ENCODE results near the gene CEP126. TPM values are rescaled to one million over a fixed set of nuclear protein-coding genes. Genes with fewer than 3 reads are reported as not detected.

Gene CEP126
- total and polyA plus RNA-seq, 2 donors (not counting 1 experiment from before 2014, with no cell fraction given): 4.7 to 6.4 TPM

- Histone ChIP-seq H3K27ac (ENCODE audit: insufficient read depth, low read length) (no peak overlapping the region), H3K9ac (ENCODE audit: insufficient read depth, low read length) (no peak overlapping the region), H3K4me2 (ENCODE audit: extremely low read depth, insufficient read depth, low read length) (no peak overlapping the region), H3K4me1 (ENCODE audit: control insufficient read depth, extremely low read depth, insufficient read depth, low read length) (peaks cover 9% of the 10 kb centered on the region), H3K9me3 (ENCODE audit: control insufficient read depth, insufficient read depth, low read depth, low read length) (no peaks in the 10 kb centered on the region), H3K79me2 (ENCODE audit: control insufficient read depth, insufficient read depth, low read length) (no peaks in the 10 kb centered on the region), H3K4me3 (replicated peaks in 1 of 4; ENCODE audit: control extremely low read depth in 1 of 4, insufficient read depth in 1 of 4, low read depth in 3 of 4, low read length in 4 of 4) (no peak overlapping the region), H3K36me3 (ENCODE audit: control insufficient read depth, insufficient read depth, low read length) (no peaks in the 10 kb centered on the region), H4K20me1 (ENCODE audit: control insufficient read depth, extremely low read depth, insufficient read depth, low read length) (no peaks in the 10 kb centered on the region), H3K27me3 (ENCODE audit: control insufficient read depth, insufficient read depth, low read length) (no peaks in the 10 kb centered on the region), H2AFZ (ENCODE audit: low read length) (no peak overlapping the region)
- DNase-seq (ENCODE audit: low read depth in 2 of 2): no peak
- TF ChIP-seq, protein P1, sequence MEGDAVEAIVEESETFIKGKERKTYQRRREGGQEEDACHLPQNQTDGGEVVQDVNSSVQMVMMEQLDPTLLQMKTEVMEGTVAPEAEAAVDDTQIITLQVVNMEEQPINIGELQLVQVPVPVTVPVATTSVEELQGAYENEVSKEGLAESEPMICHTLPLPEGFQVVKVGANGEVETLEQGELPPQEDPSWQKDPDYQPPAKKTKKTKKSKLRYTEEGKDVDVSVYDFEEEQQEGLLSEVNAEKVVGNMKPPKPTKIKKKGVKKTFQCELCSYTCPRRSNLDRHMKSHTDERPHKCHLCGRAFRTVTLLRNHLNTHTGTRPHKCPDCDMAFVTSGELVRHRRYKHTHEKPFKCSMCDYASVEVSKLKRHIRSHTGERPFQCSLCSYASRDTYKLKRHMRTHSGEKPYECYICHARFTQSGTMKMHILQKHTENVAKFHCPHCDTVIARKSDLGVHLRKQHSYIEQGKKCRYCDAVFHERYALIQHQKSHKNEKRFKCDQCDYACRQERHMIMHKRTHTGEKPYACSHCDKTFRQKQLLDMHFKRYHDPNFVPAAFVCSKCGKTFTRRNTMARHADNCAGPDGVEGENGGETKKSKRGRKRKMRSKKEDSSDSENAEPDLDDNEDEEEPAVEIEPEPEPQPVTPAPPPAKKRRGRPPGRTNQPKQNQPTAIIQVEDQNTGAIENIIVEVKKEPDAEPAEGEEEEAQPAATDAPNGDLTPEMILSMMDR (conservative IDR thresholded peaks at IDR 0.05 in 1 of 2, IDR thresholded peaks at IDR 0.05 in 1 of 2; ENCODE audit: low read depth in 1 of 2, low read length in 2 of 2): no peak
- no peak for TF ChIP-seq EZH2 (IDR thresholded peaks at IDR 0.05; ENCODE audit: low read length, missing control alignments)
Measured at GRCh38 chr11:101917226-101917625, 2.4 kb downstream of the CEP126 start.

DNA sequence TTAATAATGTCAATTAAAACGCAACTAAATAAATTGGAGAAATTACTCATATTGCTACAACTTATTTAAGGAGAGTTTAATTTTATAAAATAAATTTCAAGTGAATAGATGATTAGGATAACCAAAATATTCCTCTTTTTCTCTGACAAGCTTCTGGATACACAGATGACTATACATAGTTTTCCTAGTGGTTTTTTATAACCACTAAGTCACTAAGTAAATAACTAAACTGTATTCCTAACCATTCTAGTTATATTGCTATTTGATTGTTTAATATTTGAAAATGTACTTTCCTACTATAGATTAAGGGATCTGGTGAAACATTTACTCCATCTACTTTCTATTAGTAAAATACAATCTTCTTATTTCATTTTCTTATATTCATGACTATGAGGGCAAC is 6.2 kb downstream of the CEP126 start:
- H3K4me2 ChIP-seq (ENCODE audit: extremely low read depth, insufficient read depth, low read length): no peak overlapping the region
- no peaks in the 10 kb centered on the region for H3K9me3 ChIP-seq (ENCODE audit: control insufficient read depth, insufficient read depth, low read depth, low read length)
- no peak for DNase-seq (ENCODE audit: low read depth in 2 of 2)
- no peaks in the 10 kb centered on the region for H3K27me3 ChIP-seq (ENCODE audit: control insufficient read depth, insufficient read depth, low read length)
- no peaks in the 10 kb centered on the region for H3K36me3 ChIP-seq (ENCODE audit: control insufficient read depth, insufficient read depth, low read length)
- H3K27ac ChIP-seq (ENCODE audit: insufficient read depth, low read length): no peak overlapping the region
- TF ChIP-seq, protein P1 (conservative IDR thresholded peaks at IDR 0.05 in 1 of 2, IDR thresholded peaks at IDR 0.05 in 1 of 2; ENCODE audit: low read depth in 1 of 2, low read length in 2 of 2): no peak
- no peak for TF ChIP-seq EZH2 (IDR thresholded peaks at IDR 0.05; ENCODE audit: low read length, missing control alignments)
- H3K79me2 ChIP-seq (ENCODE audit: control insufficient read depth, insufficient read depth, low read length): no peaks in the 10 kb centered on the region
- no peaks in the 10 kb centered on the region for H4K20me1 ChIP-seq (ENCODE audit: control insufficient read depth, extremely low read depth, insufficient read depth, low read length)
- no peak overlapping the region for H3K4me3 ChIP-seq (replicated peaks in 1 of 4; ENCODE audit: control extremely low read depth in 1 of 4, insufficient read depth in 1 of 4, low read depth in 3 of 4, low read length in 4 of 4)
- H3K4me1 ChIP-seq (ENCODE audit: control insufficient read depth, extremely low read depth, insufficient read depth, low read length): peaks cover 4% of the 10 kb centered on the region
- no peak overlapping the region for H2AFZ ChIP-seq (ENCODE audit: low read length)
- H3K9ac ChIP-seq (ENCODE audit: insufficient read depth, low read length): no peak overlapping the region

- no peak overlapping the region for H3K27ac ChIP-seq (ENCODE audit: insufficient read depth, low read length)
- no peak overlapping the region for H3K4me3 ChIP-seq (replicated peaks in 1 of 4; ENCODE audit: control extremely low read depth in 1 of 4, insufficient read depth in 1 of 4, low read depth in 3 of 4, low read length in 4 of 4)
- H2AFZ ChIP-seq (ENCODE audit: low read length): no peak overlapping the region
- TF ChIP-seq EZH2 (IDR thresholded peaks at IDR 0.05; ENCODE audit: low read length, missing control alignments): no peak
- no peaks in the 10 kb centered on the region for H3K79me2 ChIP-seq (ENCODE audit: control insufficient read depth, insufficient read depth, low read length)
- no peak overlapping the region for H3K4me2 ChIP-seq (ENCODE audit: extremely low read depth, insufficient read depth, low read length)
- no peak overlapping the region for H3K9ac ChIP-seq (ENCODE audit: insufficient read depth, low read length)
- H3K4me1 ChIP-seq (ENCODE audit: control insufficient read depth, extremely low read depth, insufficient read depth, low read length): no peaks in the 10 kb centered on the region
- no peaks in the 10 kb centered on the region for H4K20me1 ChIP-seq (ENCODE audit: control insufficient read depth, extremely low read depth, insufficient read depth, low read length)
- no peak for DNase-seq (ENCODE audit: low read depth in 2 of 2)
- no peaks in the 10 kb centered on the region for H3K36me3 ChIP-seq (ENCODE audit: control insufficient read depth, insufficient read depth, low read length)
- H3K9me3 ChIP-seq (ENCODE audit: control insufficient read depth, insufficient read depth, low read depth, low read length): no peaks in the 10 kb centered on the region
- H3K27me3 ChIP-seq (ENCODE audit: control insufficient read depth, insufficient read depth, low read length): no peaks in the 10 kb centered on the region
Measured at GRCh38 chr11:101923554-101923953, 8.7 kb downstream of the CEP126 start.
